GM12872 (cell line): ENCODE measurements around the gene PTPRS.

ENCODE experiments used
- TF ChIP-seq, protein P1 (sequence below): IDR thresholded peaks from 3 replicates; pipeline ENCODE4 v1.5.1; 2011; ENCODE audit warnings: low read depth, mild to moderate bottlenecking, low read length, moderate library complexity; ENCODE audit not compliant: insufficient read depth

PTPRS gene

DNA sequence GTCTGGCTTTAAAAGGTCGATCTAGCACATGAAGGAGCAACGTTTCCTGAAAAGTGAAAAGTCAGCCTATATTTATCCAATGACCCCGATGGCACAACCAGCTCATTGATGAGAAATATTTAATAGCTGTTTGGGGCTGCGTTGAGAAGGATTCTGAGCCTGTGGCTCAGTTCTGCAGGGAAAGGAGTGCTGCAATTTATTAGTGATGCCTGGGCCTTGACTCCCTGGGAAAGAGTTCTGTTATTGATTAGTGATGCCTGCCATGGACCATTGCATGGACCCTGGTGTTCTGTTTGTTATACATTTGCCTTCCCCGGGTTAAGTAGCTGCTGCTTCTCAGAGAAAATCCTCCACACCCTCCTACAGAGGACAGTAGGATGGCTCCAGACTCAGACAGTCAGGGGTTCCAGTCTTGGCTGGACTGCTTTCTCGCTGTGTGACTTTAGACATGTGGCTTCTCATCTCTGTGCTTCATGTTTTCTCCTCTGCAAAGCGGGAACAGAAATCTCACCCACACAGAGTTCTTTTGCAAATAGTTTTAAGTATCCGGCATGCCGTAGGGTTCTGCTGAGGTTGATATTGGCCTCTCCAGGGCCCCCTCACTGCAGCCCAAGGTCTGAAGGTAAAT is 17.7 kb upstream of the PTPRS start:
- TF ChIP-seq, protein P1, sequence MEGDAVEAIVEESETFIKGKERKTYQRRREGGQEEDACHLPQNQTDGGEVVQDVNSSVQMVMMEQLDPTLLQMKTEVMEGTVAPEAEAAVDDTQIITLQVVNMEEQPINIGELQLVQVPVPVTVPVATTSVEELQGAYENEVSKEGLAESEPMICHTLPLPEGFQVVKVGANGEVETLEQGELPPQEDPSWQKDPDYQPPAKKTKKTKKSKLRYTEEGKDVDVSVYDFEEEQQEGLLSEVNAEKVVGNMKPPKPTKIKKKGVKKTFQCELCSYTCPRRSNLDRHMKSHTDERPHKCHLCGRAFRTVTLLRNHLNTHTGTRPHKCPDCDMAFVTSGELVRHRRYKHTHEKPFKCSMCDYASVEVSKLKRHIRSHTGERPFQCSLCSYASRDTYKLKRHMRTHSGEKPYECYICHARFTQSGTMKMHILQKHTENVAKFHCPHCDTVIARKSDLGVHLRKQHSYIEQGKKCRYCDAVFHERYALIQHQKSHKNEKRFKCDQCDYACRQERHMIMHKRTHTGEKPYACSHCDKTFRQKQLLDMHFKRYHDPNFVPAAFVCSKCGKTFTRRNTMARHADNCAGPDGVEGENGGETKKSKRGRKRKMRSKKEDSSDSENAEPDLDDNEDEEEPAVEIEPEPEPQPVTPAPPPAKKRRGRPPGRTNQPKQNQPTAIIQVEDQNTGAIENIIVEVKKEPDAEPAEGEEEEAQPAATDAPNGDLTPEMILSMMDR: no peak

DNA sequence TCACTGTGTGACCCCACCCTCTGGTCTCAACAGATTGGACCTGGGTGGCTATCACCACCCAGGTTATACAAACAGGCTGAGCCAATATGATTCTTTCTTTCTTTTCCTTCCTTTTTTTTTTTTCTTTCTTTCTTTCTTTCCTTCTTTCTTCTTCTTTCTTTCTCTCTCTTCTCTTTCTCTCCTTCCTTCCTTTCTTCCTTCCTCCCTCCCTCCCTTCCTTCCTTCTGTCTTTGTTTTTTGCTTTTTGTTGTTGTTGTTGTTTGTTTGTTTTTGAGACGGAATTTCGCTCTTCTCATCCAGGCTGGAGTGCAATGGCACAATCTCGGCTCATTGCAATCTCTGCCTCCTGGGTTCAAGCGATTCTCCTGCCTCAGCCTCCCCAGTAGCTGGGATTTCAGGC is 17.0 kb upstream of the PTPRS start:
- TF ChIP-seq, protein P1: no peak

DNA sequence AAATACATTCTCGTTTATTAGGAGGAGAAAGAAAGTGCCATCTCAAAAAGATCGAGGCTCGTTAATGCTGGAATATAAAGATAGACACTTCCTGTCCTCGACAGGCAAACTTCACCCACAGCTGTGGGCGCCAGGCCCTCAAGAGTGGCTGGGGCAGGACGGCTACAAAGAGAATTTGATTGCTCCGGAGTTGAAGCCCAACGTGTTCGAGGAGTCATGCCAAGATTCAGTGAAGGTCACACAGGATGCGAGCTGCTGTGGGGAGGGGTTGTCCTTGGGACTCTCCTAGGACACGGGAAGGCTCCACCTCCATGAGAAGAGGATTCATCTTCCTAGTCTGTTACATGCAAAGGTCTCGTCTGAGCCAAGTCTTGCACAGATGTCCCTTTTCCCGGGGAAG is 16.3 kb upstream of the PTPRS start:
- TF ChIP-seq, protein P1: no peak

DNA sequence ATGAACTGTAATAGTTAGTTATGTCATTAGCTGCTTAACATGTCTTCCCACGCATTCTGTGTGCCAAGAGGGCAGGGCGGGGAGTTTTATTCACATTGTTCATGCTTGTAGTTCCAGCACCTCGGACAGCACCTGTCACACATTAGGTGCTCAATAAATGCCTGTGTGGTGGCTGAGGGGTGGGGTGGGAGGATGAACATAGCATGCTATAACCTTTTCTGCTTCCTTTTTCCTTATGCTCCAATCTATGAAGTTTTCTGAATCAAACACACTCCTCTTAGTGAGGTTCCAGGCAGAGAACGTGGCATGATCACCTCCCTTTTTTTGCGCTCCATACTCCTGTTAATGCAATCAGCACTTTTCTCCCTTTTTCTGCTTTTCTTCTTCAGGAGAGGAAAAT is 15.8 kb upstream of the PTPRS start:
- TF ChIP-seq, protein P1: no peak

DNA sequence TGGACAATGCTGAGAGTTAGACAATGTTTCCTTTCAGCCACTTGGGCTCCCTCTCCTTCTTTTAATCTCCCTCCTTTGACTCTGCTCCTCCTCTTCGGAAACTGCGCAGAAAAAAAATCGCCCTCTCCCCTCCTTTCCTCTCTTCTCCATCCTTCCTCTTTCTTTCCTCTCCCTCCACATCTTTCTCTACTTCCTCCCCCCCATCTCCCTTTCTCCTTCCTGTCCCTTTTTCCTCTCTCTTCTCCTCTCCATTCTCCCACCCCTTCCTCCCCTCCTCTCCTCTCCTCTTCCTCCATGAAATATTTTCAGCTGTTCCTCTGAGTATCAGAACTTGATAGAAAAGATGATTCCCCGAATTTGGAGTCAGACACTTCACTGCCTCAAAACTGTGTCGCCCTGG is 15.1 kb upstream of the PTPRS start:
- TF ChIP-seq, protein P1: no peak

DNA sequence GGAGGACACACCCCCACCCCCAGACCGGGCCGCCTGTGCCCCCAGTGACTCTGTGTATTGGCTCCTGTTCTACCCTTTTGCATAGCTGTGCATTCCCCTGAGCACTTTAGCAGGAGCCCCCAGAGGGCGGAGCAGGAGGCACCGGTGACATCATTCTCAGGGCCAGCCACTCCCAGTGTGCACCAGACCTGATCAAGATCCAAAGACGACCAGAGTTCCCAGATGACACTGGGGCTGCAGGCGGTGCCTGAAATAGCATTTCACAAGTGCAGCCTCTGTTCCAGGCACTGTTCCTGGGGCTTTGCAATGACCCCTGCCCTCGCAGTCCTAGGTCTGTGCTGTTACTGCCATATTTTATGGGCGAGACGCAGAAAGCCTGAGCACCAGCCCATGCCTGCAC is 14.5 kb upstream of the PTPRS start:
- TF ChIP-seq, protein P1: no peak

DNA sequence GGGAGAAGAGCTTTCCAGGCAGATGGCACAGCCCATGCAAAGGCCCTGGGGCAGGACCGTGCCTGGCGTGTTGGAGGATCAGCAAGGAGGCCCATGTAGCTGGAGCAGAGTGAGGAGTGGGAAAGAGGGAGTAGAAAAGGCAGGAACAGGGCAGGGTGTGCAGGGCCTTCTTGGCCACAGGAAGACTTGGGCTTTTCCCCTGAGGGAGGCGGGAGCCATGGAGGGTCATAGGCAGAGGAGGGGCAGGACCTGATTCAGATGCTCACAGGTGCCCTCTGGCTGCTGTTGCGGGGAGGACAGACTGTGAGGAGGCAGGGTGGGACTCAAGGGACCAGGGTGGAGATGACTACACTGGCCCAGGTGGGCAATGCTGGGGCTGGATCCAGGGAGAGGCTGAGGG is 13.8 kb upstream of the PTPRS start:
- TF ChIP-seq, protein P1: peak; percentile 61
